ENCODE measurements around the gene HIBADH. TPM values are rescaled to one million over a fixed set of nuclear protein-coding genes. Genes with fewer than 3 reads are reported as not detected.

HIBADH gene
- total RNA-seq, 1 donor from 2014 or later, result 33.7 TPM

- intact Hi-C loops (cut with DNase I), result loop anchor here (10.0 kb wide), 1 partner anchor 362 kb away; no protein-coding TSS in a partner anchor
- DNase-seq (ENCODE audit: low spot score), result no peak
- ATAC-seq, result no peak
Measured at GRCh38 chr7:27576360-27576944, 86.2 kb downstream of the HIBADH start.

- no peak for DNase-seq (ENCODE audit: low spot score)
- intact Hi-C loops (cut with DNase I), result loop anchor here (10.0 kb wide), 1 partner anchor 361 kb away; no protein-coding TSS in a partner anchor
- ATAC-seq, result no peak
Measured at GRCh38 chr7:27575613-27576012, 87.1 kb downstream of the HIBADH start.

DNA sequence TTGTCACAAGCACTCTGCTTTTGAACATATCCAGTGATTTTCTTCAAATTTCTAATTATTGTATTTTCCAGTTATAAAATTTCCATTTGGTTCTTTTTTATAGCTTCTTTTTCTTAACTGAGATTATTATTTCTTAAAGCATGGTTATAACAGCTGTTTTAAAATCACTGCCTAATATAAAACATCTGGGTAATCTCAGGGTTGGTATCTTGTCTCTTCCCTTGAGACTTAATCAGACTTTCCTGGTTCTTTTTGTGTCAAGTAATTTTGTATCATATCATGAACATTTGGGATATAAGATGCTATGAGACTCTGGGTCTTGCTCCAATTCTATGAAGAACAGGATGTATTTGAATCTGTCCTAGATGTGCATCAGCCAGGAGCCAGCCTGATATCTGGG lies 93.6 kb downstream of the HIBADH start:
- intact Hi-C loops (cut with DNase I), result no loop called here
- no peak for DNase-seq (ENCODE audit: low spot score)
- ATAC-seq, result no peak

DNA sequence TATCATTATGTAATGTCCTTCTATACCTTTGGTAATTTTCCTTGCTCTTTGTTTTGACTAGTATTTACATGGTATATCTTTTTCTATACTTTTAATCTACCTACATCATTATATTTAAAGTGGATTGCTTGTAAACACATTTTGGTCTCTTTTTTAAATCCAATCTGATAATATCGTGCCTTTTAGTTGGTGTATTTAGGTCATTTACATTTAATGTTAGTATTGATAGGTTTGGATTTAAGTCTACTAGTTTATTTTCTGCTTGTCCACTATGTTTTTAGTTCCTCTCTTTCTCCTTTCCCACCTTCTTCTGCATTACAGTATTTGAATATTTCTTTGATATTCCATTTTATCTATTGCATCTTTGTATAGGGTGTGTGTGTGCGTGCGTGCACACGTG lies 95.4 kb downstream of the HIBADH start:
- DNase-seq (ENCODE audit: low spot score), result no peak
- intact Hi-C loops (cut with DNase I), result no loop called here
- no peak for ATAC-seq

GRCh38 chr7:27564881-27565482 lies 97.7 kb downstream of the HIBADH start:
- ATAC-seq, result no peak
- intact Hi-C loops (cut with DNase I), result no loop called here

GRCh38 chr7:27560706-27561235 lies 101.9 kb downstream of the HIBADH start:
- DNase-seq (ENCODE audit: low spot score) (no peak), ATAC-seq (no peak)
- intact Hi-C loops (cut with DNase I), result no loop called here

More at GRCh38 chr7:27564881-27565482, 97.7 kb downstream of the HIBADH start:
- DNase-seq (ENCODE audit: low spot score), result no peak

GRCh38 chr7:27555670-27556069 lies 107.0 kb downstream of the HIBADH start:
- DNase-seq (ENCODE audit: low spot score) (no peak), ATAC-seq (no peak)
- intact Hi-C loops (cut with DNase I), result no loop called here

- ATAC-seq (no peak), DNase-seq (ENCODE audit: low spot score) (no peak)
- intact Hi-C loops (cut with DNase I), result no loop called here
Measured at GRCh38 chr7:27554826-27555225, 107.9 kb downstream of the HIBADH start.

DNA sequence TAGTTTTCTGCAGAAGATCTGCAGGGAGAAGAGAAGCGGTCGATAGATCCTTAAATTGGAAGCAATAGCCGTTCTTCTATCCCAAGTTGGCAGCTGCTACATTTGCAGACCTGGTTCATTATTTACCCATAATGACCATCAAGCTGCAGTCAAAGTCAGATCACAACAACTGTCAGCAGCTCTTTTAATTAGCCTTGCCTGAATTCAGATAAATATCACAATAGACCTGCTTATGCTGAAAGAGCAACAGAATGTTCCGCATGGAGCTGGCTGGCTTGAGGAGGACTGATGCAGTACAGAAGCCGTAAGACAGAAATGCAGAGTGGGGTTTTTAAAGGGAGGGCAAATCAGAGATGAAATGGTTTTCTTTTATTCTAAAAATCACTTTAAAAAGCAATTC lies 109.4 kb downstream of the HIBADH start:
- intact Hi-C loops (cut with DNase I), result no loop called here

DNA sequence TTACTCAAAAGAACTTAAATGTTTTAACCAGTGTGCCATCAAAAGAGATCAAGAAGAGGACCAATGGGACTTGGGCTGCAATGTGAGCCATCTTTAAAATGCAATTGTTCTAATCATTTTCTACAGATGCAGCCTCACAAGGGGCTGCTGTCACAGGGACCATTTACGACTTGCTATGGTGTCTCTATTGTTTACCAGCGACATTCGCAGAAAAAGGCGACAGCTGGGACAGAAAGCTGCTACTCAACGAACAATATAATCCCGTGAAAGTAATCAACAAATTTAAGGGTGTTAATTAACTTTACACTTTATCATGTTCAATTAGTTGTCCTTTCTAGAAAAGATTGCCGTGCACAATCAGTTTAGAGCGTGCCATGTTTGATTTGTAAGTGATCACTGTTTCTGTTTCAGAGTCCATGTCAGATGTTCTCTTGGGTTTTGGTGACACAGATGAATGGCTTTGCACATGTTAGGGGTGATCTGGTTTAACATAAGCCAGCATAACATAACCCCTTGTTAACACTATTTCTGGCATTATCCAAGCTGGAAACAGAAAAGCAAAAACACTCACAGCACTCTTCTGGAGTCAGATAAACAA lies 110.8 kb downstream of the HIBADH start:
- no peak for ATAC-seq
- intact Hi-C loops (cut with DNase I), result no loop called here

More for the DNA sequence above, 109.4 kb downstream of the HIBADH start:
- no peak for DNase-seq (ENCODE audit: low spot score)
- ATAC-seq, result no peak

GRCh38 chr7:27549606-27550005 lies 113.1 kb downstream of the HIBADH start:
- ATAC-seq (no peak), DNase-seq (ENCODE audit: low spot score) (no peak)
- intact Hi-C loops (cut with DNase I), result no loop called here

More for the DNA sequence above, 110.8 kb downstream of the HIBADH start:
- no peak for DNase-seq (ENCODE audit: low spot score)

DNA sequence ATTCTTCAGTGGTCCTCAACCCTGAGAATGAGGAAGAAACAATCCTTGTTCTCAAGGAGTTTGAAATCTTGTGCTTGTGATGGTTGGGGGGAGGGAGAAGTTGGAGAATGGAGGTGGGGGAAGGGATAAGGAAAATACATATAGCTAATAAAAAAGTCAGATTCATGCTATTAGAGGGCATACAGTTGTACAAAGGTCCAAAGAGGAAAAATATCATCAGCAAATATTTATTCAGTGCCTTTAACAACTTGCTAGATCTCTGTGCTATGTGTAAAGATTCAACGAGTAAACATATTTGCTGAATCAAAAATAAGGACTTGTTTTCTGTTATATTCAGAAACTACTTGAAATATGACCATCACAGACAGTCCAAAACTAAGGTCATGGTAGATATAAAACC lies 114.4 kb downstream of the HIBADH start:
- intact Hi-C loops (cut with DNase I), result no loop called here
- DNase-seq (ENCODE audit: low spot score) (no peak), ATAC-seq (no peak)

DNA sequence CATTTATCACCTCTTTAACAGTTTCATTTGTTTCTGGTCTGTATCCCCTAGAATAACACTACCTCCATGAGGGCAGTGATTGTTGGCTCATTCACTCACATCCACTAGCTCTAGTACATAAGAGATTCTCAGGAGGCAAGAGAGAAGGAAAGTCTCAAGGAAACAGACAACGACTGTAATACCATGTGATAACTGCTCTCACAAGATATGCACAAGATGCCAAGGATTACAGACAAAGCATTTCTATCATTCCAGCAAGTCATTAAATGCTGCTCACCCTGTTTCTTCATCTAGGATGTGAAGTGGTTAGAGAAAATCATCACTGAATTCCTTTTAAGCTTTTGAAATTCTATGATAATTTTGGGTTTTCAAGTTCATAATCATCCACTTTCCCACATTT lies 115.3 kb downstream of the HIBADH start:
- intact Hi-C loops (cut with DNase I), result no loop called here
- no peak for DNase-seq (ENCODE audit: low spot score)
- peak; percentile 94 for ATAC-seq

DNA sequence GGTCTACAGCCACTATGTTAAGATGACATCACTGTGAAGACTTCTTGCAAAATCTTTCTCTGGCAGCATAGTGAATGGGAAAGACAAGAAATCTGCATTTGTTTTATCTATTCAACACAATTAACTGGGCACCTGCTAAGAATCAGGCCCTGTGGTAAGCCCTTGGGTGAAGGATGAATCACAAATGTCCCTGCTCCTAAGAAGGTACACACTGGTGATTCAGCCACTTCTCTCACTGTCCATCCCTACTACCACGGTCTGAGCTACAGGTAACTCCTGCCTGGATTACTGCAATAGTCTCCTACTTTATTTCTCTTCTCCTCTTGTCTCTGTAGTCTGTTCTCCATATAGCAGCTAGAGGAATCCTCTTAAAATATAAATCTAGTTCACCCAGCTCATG lies 116.1 kb downstream of the HIBADH start:
- no peak for DNase-seq (ENCODE audit: low spot score)
- no peak for ATAC-seq
- intact Hi-C loops (cut with DNase I), result no loop called here

- intact Hi-C loops (cut with DNase I), result no loop called here
- ATAC-seq (no peak), DNase-seq (ENCODE audit: low spot score) (no peak)
Measured at GRCh38 chr7:27535795-27536194, 126.9 kb downstream of the HIBADH start.

DNA sequence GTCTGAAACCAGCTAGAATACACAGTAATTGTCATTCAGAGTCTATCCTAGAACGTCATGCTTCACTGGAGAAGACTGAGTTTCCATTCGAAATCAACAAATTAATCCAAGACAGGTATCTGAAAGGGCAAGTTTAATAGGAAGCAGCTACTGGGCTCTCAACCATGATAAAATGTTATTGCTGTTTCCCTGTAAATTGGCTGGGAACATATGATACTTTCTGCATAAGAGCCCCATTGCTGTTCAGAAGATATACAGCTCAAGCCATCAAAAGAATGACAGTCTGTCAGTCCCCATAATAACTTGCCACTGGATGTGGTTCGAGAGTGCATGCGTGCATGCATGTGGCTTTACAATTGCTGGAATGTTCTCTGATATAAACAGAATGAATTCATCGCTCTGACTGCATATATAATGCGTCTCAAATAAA lies 129.0 kb downstream of the HIBADH start:
- DNase-seq (ENCODE audit: low spot score), result no peak
- intact Hi-C loops (cut with DNase I), result no loop called here
- no peak for ATAC-seq

DNA sequence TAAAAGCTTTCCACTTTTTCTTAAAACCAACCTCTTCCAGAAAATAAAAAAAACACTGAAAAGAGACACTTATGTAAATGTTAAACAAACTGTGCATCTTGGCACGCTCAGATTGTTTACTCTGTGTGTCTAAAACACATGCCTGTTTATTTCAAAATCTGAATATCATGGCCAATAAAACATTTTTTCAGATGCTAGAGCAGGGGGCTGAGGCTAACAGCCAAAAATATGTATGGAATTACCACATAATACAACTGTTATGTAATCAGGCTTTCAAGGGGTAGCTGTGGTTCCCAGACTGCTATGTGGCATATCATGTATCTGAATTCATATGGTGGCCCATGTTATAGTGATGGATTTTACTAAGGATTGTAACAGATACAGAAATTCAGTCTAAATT lies 130.4 kb downstream of the HIBADH start:
- DNase-seq (ENCODE audit: low spot score) (no peak), ATAC-seq (no peak)
- intact Hi-C loops (cut with DNase I), result no loop called here

GRCh38 chr7:27527348-27527714 lies 135.4 kb downstream of the HIBADH start:
- intact Hi-C loops (cut with DNase I), result no loop called here
- DNase-seq (ENCODE audit: low spot score) (no peak), ATAC-seq (peak; percentile 88)

DNA sequence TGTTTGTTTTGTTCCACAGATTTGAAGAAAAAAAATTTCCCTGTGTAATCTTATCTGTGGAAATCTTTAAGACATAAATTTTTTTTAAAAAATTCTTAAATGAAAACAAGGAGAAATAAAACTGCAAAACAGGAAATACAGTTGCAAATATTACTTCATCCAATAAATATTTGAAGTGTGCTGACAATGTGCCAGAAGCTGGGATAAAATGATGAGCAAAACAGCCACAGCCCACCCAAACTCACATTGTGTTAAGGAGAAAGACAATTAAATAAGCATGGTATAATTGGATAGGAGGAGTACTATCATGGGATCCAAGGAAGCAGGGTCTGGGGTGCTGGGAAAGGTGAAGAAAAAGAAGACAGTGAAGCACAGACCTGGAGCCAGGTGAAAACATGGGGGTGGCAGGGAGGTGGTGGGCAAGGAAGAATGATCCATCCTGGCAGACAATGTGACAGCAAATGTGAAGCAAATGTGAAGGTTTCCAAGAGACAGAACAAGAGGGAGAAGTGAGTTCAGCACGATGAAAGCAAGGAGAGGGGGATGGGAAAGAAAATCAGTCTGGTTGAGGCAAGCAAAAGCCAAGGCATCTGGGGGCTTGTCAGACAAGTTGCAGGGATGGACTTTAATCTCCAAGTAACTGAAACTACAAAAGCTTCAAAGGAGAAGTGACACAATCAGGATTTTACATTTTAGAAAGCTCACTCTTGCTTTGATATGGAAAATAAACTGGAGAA lies 135.9 kb downstream of the HIBADH start:
- DNase-seq (ENCODE audit: low spot score) (no peak), ATAC-seq (no peak)
- intact Hi-C loops (cut with DNase I), result no loop called here

DNA sequence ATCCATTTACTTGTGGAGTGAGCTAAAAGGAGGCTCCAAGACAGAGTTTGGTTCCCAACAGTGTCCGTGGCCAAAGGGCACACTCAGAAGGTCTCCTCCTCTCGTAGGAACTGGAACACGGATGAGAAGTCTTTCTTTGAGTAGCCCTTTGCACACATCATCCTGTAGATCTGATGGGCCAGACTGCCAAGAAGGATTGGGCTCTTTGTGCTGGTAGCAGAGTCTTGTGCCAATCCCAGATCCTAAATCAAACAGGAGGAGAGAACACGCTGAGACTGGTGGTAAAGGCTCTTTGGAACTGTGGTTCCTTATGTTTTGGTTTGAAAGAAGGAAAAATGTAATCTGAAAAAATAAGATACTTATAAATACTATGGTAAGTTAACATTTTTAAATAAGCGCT lies 136.6 kb downstream of the HIBADH start:
- intact Hi-C loops (cut with DNase I), result no loop called here
- DNase-seq (ENCODE audit: low spot score) (no peak), ATAC-seq (no peak)
